GM19372 (cell line): Measurements from ENCODE around the gene STAT5A.
"Not testable (repeated sequence)": the region's sequence is repeated elsewhere in the genome, so short reads cannot be mapped to it uniquely, and the experiment has no call there.

Experiments
- ATAC-seq: cut with Tn5 transposase; IDR thresholded peaks from one replicate; pipeline ENCODE4 v1.9.1; 2021; ENCODE audit warnings: mild to moderate bottlenecking, low read depth, moderate library complexity; ENCODE audit not compliant: unreplicated experiment

The STAT5A gene

DNA sequence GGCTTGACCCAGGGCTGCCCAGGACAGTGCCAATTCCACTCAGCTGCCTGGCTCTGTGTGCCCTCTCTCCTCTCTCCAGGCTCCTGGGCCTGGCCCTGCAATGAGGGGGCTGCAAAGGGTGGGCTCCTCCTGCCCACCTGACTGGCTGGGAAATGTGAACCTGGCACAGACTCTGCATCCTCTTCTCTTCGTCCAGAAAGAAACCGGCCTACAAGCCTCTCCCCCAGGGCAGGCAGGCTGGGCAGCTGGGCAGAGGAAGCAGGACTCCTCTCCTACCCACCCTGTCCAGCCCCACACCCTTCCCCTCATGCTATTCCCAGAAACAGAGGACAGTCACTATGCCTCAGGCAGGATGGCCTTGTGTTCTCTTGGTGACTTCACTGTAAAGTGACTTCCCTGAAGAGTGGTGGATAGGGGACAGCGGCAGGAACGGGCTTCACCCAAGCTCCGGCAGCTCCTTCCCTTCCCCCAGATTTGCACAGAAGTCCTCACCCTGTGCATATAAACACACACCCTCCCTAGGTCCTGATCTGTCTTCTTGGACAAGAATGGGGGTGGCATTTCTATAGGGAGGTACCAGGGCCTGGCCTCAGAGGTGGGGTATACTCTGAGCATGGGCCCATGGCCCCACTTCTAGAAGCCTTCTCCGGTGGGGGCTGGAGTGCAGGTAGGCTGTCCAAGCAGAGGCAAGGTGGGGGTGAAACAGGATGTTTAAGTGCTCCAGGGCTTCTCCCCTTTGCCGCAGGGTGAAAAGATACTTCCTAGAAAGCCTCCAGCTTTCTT, 4.9 kb upstream of the STAT5A start:
- no peak for ATAC-seq

- no peak for ATAC-seq
Measured at GRCh38 chr17:42284024-42284369, 4.3 kb upstream of the STAT5A start.

GRCh38 chr17:42284566-42284965, 3.7 kb upstream of the STAT5A start:
- no peak for ATAC-seq

DNA sequence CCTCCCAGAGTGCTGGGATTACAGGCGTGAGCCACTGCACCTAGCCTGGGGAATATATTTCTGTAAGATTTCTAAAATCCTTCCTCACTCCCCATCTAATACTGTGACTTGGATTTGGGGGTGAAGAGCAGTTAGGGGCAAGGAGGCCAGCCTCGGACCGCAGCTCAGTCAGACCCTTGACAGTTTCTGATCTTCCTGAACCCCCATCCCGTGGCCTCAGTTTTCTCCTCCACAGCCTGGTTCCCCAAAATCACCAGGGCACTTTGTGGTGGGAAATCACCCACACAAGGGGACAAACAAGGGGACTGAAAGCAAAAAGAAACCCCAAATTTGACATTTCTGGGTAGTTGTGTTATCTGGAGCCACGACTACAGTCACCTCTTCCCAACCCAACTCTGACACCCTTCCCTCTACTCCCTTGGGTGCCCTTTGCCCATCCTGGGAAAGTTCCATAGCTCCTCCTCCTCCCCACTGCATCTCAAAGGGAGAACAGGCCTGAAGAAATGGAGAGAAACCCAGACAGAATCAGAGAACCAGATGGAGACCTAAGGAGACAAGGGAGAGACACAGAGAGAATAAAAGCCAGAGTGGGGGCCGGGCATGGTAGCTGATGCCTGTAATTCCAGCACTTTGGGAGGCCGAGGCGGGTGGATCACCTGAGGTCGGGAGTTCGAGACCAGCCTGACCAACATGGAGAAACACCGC, 2.8 kb upstream of the STAT5A start:
- ATAC-seq = no peak

DNA sequence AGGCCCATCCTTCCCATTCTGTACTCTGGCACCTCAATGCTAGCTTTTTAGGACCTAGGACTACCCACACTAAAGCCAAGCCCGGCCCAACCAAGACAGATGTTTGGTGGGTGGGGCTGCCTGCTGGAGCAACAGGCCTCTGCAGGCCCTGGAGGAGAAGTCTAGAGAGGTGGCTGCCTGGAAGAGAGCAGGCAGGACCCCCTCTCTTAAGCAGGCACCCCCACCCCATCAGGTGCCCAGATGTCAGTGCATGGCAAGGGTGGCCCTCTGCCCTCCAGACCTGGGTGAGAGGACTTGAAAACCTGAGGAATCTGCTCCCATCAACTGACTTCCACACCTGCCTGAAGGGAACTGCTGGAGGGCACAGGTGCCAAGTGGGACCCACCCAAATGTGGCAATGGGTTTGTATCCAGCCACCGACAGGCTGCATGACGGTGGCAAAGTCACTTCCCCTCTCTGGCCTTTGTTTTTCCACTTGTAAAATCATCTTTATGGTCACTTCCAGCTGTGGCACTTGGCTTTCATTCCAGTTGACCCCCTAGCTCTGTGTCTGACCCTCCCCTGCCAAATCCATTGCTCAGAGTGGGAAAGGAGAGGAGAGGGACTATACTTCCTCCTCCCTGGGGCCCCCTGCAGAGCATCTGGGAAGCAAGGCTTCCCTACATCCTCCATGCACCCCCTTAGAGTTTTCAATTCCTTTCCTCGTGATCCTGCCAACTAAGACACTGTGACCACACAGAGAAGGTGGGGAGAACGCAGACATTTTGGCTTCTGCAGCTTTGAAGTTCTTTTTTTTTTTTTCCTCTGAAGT, 1.7 kb upstream of the STAT5A start:
- ATAC-seq = no peak

GRCh38 chr17:42287305-42287976, 857 bp upstream of the STAT5A start:
- no peak for ATAC-seq

GRCh38 chr17:42288803-42289610, 709 bp downstream of the STAT5A start:
- ATAC-seq = no peak

- no peak for ATAC-seq
Measured at GRCh38 chr17:42289611-42290181, 1.4 kb downstream of the STAT5A start.

DNA sequence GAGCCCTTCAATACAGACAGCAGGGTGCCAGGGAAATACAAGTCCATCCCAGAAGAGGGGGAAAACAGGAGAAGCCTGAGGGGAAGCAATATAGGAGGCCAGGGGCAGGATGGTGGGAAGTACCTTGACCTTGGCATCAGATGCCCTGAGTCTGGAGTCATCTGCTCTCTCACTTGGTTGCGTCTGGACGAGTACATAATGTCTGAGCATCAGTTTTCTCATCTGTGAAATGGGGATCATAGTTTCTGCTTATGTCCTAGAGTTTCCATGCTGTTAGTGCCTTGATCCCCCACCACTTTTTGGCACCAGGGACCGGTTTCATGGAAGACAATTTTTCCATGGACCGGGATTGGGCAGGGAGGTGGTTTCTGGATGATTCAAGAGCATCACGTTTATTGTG, 2.3 kb downstream of the STAT5A start:
- no peak for ATAC-seq

DNA sequence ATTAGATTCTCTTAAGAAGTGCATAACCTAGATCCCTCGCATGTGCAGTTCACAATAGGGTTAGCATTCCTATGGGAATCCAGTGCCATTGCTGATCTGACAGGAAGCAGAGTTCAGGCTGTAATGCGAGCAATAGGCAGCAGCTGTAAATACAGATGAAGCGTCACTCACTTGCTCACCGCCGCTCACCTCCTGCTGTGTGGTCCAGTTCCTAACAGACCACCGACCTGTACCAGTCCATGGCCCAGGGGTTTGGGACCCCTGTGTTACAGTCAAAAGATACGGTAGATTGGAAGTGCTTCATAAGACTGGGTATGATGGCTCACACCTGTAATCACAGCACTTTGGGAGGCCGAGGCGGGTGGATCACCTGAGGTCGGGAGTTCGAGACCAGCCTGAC, 2.8 kb downstream of the STAT5A start:
- no peak for ATAC-seq

DNA sequence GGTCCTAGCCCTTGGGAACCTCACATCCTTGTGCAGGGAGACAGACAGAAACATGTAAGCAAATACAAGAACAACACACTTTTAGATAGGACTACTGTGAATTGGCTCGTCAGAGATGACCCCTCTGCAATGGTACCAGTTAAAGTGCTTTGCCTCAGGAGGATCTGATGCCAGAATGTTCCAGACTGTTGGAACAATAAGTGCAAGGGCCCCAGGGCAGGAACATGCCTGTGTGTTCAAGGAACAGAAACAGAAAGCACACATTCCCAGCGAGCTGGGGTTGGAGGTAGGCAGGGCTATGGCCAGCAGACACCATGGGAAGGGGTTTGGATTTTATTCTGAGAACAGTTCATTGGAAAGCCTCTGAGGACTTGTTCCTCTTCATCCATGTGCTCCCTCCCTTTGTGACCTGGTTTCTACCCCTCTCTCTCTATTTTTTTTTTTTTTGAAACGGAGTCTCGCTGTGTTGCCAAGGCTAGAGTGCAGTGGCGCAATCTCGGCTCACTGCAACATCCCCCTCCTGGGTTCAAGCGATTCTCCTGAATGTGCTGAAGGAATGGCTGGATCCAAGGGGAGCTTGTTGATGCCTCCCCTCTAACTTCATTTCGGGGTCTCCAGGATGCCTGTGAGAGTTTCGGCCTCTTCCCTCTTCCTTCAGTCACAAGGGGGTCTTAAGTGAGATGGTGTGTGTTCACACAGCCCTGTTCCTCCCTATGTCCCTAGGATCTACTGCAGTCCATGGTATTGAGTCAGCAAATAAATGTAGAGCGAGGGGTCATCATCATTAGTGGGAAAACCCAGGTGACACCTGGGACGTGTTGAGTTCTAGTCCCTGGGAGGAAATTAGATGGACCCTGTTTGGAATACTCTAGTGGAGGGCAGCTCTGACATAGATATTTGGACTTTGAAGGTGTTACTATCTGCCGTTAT, 6.4 kb downstream of the STAT5A start:
- no peak for ATAC-seq

DNA sequence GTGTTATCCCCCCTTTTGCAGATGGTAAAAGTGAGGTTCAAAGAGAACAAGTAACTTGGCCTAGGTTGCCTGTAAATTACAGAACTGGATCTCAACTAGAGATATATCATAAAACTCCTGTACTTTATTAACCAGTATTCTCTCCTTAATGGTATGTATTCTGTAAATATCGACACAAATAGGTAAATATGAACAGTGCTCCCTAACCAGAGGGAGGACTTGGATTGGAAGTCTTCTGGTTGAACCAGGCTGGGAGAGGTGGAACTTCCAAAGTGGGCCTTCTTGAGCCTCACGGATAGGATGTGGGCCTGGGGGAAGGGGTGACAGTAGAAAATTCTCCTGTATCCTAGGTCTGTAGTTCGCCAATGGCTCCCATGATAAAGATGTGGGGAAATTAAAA, 7.7 kb downstream of the STAT5A start:
- ATAC-seq = no peak

DNA sequence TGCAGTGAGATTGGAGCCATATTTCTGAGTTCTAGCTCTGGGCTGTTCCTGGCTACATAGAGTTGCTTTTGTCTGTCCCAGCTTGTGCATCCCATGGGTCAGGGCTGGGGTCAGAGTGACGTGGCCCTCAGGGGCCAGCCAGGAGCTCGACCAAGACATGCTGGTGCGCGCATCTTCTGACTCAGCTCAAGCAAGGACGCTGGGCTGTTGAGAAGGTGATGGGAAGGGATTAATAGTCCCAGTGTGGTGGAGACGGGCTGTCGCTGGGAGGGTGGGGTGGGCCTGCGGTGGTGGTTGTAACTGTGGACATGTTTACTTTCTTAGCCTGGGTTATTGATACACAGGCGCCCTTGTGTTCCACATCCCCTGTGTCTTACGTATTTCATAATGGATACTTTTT, 9.5 kb downstream of the STAT5A start:
- not testable (repeated sequence) for ATAC-seq

- ATAC-seq = not testable (repeated sequence)
Measured at GRCh38 chr17:42299361-42299760, 11.1 kb downstream of the STAT5A start.

- ATAC-seq = not testable (repeated sequence)
Measured at GRCh38 chr17:42299913-42300312, 11.6 kb downstream of the STAT5A start.

- ATAC-seq = no peak
Measured at GRCh38 chr17:42301022-42301421, 12.7 kb downstream of the STAT5A start.

DNA sequence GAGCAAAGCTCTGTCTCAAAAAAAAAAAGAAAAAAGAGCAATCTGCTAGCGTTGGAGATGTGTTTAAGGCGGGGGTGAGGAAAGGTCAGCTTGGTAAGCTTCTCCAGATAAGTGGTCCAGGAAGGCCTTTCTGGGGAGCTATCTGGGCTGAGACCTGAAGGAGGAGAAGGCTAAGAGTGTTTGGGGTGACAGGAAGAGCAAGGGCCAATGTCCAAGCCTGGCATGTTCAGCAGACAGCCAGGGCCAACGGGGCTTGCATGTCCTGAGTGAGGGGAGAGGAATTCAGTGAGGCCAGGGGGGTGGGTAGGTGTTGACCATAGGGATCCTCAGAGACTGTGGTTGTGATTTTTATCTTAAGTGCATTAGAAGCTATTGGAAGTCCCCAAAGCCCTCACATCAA, 15.4 kb downstream of the STAT5A start:
- no peak for ATAC-seq

- ATAC-seq = no peak
Measured at GRCh38 chr17:42304187-42305030, 16.1 kb downstream of the STAT5A start.
